ENCODE results near the gene RAB9A.
"Not testable (repeated sequence)": the region's sequence is repeated elsewhere in the genome, so short reads cannot be mapped to it uniquely, and the experiment has no call there.

RAB9A gene

GRCh38 chrX:13726583-13726982, 37.7 kb downstream of the RAB9A start:
- H3K4me3 Mint-ChIP-seq; H3K9me3 Mint-ChIP-seq; H3K27me3 Mint-ChIP-seq; DNase-seq; ATAC-seq (replicated peaks): not testable (repeated sequence)
- Mint-ChIP-seq H3K4me1 (peaks cover 40 to 52% of the 10 kb centered on the region in 2 donors), H3K27ac (peak overlapping the region; percentile 42), H3K36me3 (peaks cover 38 to 79% of the 10 kb centered on the region in 2 donors)

- not testable (repeated sequence) for H3K4me3 Mint-ChIP-seq; DNase-seq; ATAC-seq (replicated peaks); H3K27ac Mint-ChIP-seq; H3K9me3 Mint-ChIP-seq; H3K27me3 Mint-ChIP-seq
- H3K4me1 Mint-ChIP-seq = peaks cover 44 to 55% of the 10 kb centered on the region in 2 donors
- H3K36me3 Mint-ChIP-seq = peaks cover 31 to 54% of the 10 kb centered on the region in 2 donors
Measured at GRCh38 chrX:13730523-13730922, 41.6 kb downstream of the RAB9A start.

- no peak for DNase-seq
- no peak for ATAC-seq (replicated peaks)
- Mint-ChIP-seq H3K9me3 (no peaks in the 10 kb centered on the region), H3K36me3 (peaks cover 14 to 38% of the 10 kb centered on the region in 2 donors), H3K4me1 (peaks cover 29 to 36% of the 10 kb centered on the region in 2 donors), H3K27me3 (peaks cover 0 to 3% of the 10 kb centered on the region in 2 donors), H3K27ac (no peak overlapping the region), H3K4me3 (peak overlapping the region in 1 of 2 donors; percentile 4)
Measured at GRCh38 chrX:13732246-13733067, 43.5 kb downstream of the RAB9A start.

- Mint-ChIP-seq H3K4me1 (peaks cover 26 to 29% of the 10 kb centered on the region in 2 donors), H3K4me3 (peak overlapping the region; percentile 94 to 95), H3K27ac (peak overlapping the region; percentile 97), H3K36me3 (peaks cover 11 to 28% of the 10 kb centered on the region in 2 donors), H3K9me3 (no peaks in the 10 kb centered on the region), H3K27me3 (no peaks in the 10 kb centered on the region)
- ATAC-seq (replicated peaks) (no peak), DNase-seq (no peak)
Measured at GRCh38 chrX:13733506-13733905, 44.6 kb downstream of the RAB9A start.

- ATAC-seq (replicated peaks) (peak; percentile 94 to 95), DNase-seq (peak; percentile 96)
- peak within 1 kb of the TSS; percentile 97 for H3K27ac Mint-ChIP-seq
- H3K9me3 Mint-ChIP-seq = no peaks in the 10 kb centered on the region
- peaks cover 22 to 24% of the 10 kb centered on the region in 2 donors for H3K4me1 Mint-ChIP-seq
- H3K36me3 Mint-ChIP-seq = peaks cover 6 to 21% of the 10 kb centered on the region in 2 donors
- no peaks in the 10 kb centered on the region for H3K27me3 Mint-ChIP-seq
- H3K4me3 Mint-ChIP-seq = peak within 1 kb of the TSS; percentile 94 to 95
Measured at GRCh38 chrX:13734278-13735172, 45.6 kb downstream of the RAB9A start, which contains the start of the genes OFD1 and TRAPPC2. Gene OFD1 (plus strand): TSS chrX:13734748. CDS start chrX:13735072, 324 bp downstream. Gene TRAPPC2 (minus strand): TSS chrX:13734620. CDS start chrX:13719963, 14,657 bp downstream.

- peaks cover 20 to 24% of the 10 kb centered on the region in 2 donors for H3K4me1 Mint-ChIP-seq
- H3K9me3 Mint-ChIP-seq = no peaks in the 10 kb centered on the region
- peaks cover 6 to 43% of the 10 kb centered on the region in 2 donors for H3K36me3 Mint-ChIP-seq
- H3K4me3 Mint-ChIP-seq = peak overlapping the region; percentile 39 to 78
- H3K27ac Mint-ChIP-seq = peak overlapping the region; percentile 83
- DNase-seq = no peak
- no peaks in the 10 kb centered on the region for H3K27me3 Mint-ChIP-seq
- no peak for ATAC-seq (replicated peaks)
Measured at GRCh38 chrX:13741695-13742094, 52.8 kb downstream of the RAB9A start.

GRCh38 chrX:13742397-13743176, 53.7 kb downstream of the RAB9A start:
- Mint-ChIP-seq H3K4me3 (peak overlapping the region; percentile 68 to 78), H3K36me3 (peaks cover 10 to 49% of the 10 kb centered on the region in 2 donors), H3K27me3 (no peaks in the 10 kb centered on the region), H3K4me1 (peaks cover 25 to 28% of the 10 kb centered on the region in 2 donors), H3K9me3 (no peaks in the 10 kb centered on the region), H3K27ac (peak overlapping the region; percentile 83)
- peak; percentile 40 for DNase-seq
- peak; percentile 95 to 97 for ATAC-seq (replicated peaks)

- Mint-ChIP-seq H3K4me3 (no peak overlapping the region), H3K36me3 (peaks cover 7 to 57% of the 10 kb centered on the region in 2 donors), H3K4me1 (peaks cover 23 to 29% of the 10 kb centered on the region in 2 donors), H3K9me3 (no peaks in the 10 kb centered on the region), H3K27ac (no peak overlapping the region), H3K27me3 (no peaks in the 10 kb centered on the region)
- ATAC-seq (replicated peaks) (no peak), DNase-seq (no peak)
Measured at GRCh38 chrX:13747836-13748235, 58.9 kb downstream of the RAB9A start.

GRCh38 chrX:13748486-13748885, 59.6 kb downstream of the RAB9A start:
- ATAC-seq (replicated peaks) (no peak), DNase-seq (no peak)
- H3K27ac Mint-ChIP-seq = no peak overlapping the region
- H3K4me1 Mint-ChIP-seq = peaks cover 27 to 34% of the 10 kb centered on the region in 2 donors
- no peaks in the 10 kb centered on the region for H3K27me3 Mint-ChIP-seq
- no peak overlapping the region for H3K4me3 Mint-ChIP-seq
- H3K36me3 Mint-ChIP-seq = peaks cover 11 to 62% of the 10 kb centered on the region in 2 donors
- no peaks in the 10 kb centered on the region for H3K9me3 Mint-ChIP-seq

- H3K27me3 Mint-ChIP-seq = no peaks in the 10 kb centered on the region
- no peak overlapping the region for H3K4me3 Mint-ChIP-seq
- H3K4me1 Mint-ChIP-seq = peaks cover 21 to 28% of the 10 kb centered on the region in 2 donors
- no peaks in the 10 kb centered on the region for H3K9me3 Mint-ChIP-seq
- H3K27ac Mint-ChIP-seq = no peak overlapping the region
- peak; percentile 42 to 67 for ATAC-seq (replicated peaks)
- H3K36me3 Mint-ChIP-seq = peaks cover 11 to 50% of the 10 kb centered on the region in 2 donors
- no peak for DNase-seq
Measured at GRCh38 chrX:13750204-13750603, 61.3 kb downstream of the RAB9A start.

GRCh38 chrX:13750812-13751211, 61.9 kb downstream of the RAB9A start:
- DNase-seq = no peak
- Mint-ChIP-seq H3K27ac (no peak overlapping the region), H3K4me3 (no peak overlapping the region), H3K27me3 (no peaks in the 10 kb centered on the region), H3K4me1 (peaks cover 24 to 28% of the 10 kb centered on the region in 2 donors), H3K9me3 (no peaks in the 10 kb centered on the region), H3K36me3 (peaks cover 11 to 45% of the 10 kb centered on the region in 2 donors)
- ATAC-seq (replicated peaks) = peak; percentile 59 to 78

GRCh38 chrX:13752141-13752540, 63.2 kb downstream of the RAB9A start:
- DNase-seq (no peak), ATAC-seq (replicated peaks) (no peak)
- no peaks in the 10 kb centered on the region for H3K9me3 Mint-ChIP-seq
- no peaks in the 10 kb centered on the region for H3K27me3 Mint-ChIP-seq
- H3K27ac Mint-ChIP-seq = no peak overlapping the region
- H3K4me1 Mint-ChIP-seq = peaks cover 26 to 28% of the 10 kb centered on the region in 2 donors
- peaks cover 14 to 37% of the 10 kb centered on the region in 2 donors for H3K36me3 Mint-ChIP-seq
- H3K4me3 Mint-ChIP-seq = no peak overlapping the region

- Mint-ChIP-seq H3K27ac (peak overlapping the region; percentile 20), H3K4me1 (peaks cover 22 to 24% of the 10 kb centered on the region in 2 donors), H3K36me3 (peaks cover 11 to 34% of the 10 kb centered on the region in 2 donors), H3K27me3 (no peaks in the 10 kb centered on the region), H3K9me3 (no peaks in the 10 kb centered on the region), H3K4me3 (peak overlapping the region in 1 of 2 donors; percentile 5)
- DNase-seq (peak; percentile 21), ATAC-seq (replicated peaks) (peak; percentile 64 to 82)
Measured at GRCh38 chrX:13752646-13753045, 63.7 kb downstream of the RAB9A start.

Measured in stimulated activated naive B cell treated with anti-CD40 and anti-IgM and Interleukin-4, amounts not matched to agents 10 μg/mL and 1 μg/mL and 100 μg/mL, for 72 hours (primary cell).